T47D (cell line): ENCODE measurements around the gene ZNF710.

ENCODE experiments used
- DNase-seq, 2 experiments: peaks; one replicate each; pipeline versions ENCODE4 v3.0.0 to v3.0.0-alpha.2; 2011 to 2012; ENCODE audit warnings: low read depth in 1 of 2, low spot score in 1 of 2
- JUND ChIP-seq: IDR thresholded peaks from 2 replicates; pipeline ENCODE4 v1.6.1; 2012; ENCODE audit warnings: low read depth
- in situ Hi-C: cut with HindIII; loops from 2 replicates; pipeline ENCODE4 v1.10.0; 2016; ENCODE audit warnings: low sequenced_read_pairs, low pct_unique_long_range_greater_than_20kb

Gene ZNF710

GRCh38 chr15:90000186-90001001 lies 730 bp upstream of the ZNF710 start:
- TF ChIP-seq JUND = no peak
- in situ Hi-C loops = no loop called here
- peak; percentile 29 to 46 for DNase-seq

- peak; percentile 67 to 69 for DNase-seq
- in situ Hi-C loops = no loop called here
- TF ChIP-seq JUND = no peak
These were observed 731 bp downstream of the ZNF710 start for GRCh38 chr15:90001683-90002427.

GRCh38 chr15:90002428-90002844 lies 1.3 kb downstream of the ZNF710 start:
- DNase-seq = peak; percentile 51 to 66
- in situ Hi-C loops = no loop called here
- no peak for TF ChIP-seq JUND

- no peak for DNase-seq
- in situ Hi-C loops = no loop called here
- TF ChIP-seq JUND = no peak
These were observed 2.6 kb downstream of the ZNF710 start for GRCh38 chr15:90003736-90004135.

- no peak for DNase-seq
- in situ Hi-C loops = no loop called here
- TF ChIP-seq JUND = no peak
These were observed 3.1 kb downstream of the ZNF710 start for GRCh38 chr15:90004252-90004651.

GRCh38 chr15:90004671-90005070 lies 3.5 kb downstream of the ZNF710 start:
- in situ Hi-C loops = no loop called here
- no peak for TF ChIP-seq JUND

GRCh38 chr15:90006217-90007075 lies 5.3 kb downstream of the ZNF710 start:
- in situ Hi-C loops = no loop called here

More at GRCh38 chr15:90004671-90005070, 3.5 kb downstream of the ZNF710 start:
- no peak for DNase-seq

GRCh38 chr15:90007076-90007460 lies 5.9 kb downstream of the ZNF710 start:
- DNase-seq = no peak
- in situ Hi-C loops = no loop called here
- no peak for TF ChIP-seq JUND

More at GRCh38 chr15:90006217-90007075, 5.3 kb downstream of the ZNF710 start:
- TF ChIP-seq JUND = no peak
- DNase-seq = no peak

GRCh38 chr15:90008607-90009006 lies 7.5 kb downstream of the ZNF710 start:
- TF ChIP-seq JUND = no peak
- in situ Hi-C loops = no loop called here
- DNase-seq = no peak

- no peak for DNase-seq
- in situ Hi-C loops = no loop called here
- no peak for TF ChIP-seq JUND
These were observed 8.3 kb downstream of the ZNF710 start for GRCh38 chr15:90009301-90010022.

- in situ Hi-C loops = no loop called here
- DNase-seq = no peak
- no peak for TF ChIP-seq JUND
These were observed 10.6 kb downstream of the ZNF710 start for GRCh38 chr15:90011705-90012104.

- no peak for DNase-seq
- no peak for TF ChIP-seq JUND
- in situ Hi-C loops = no loop called here
These were observed 12.4 kb downstream of the ZNF710 start for GRCh38 chr15:90013503-90013937.
